Thoracic aorta (tissue), 2 donors: ENCODE results near the gene F2R. TPM values are rescaled to one million over a fixed set of nuclear protein-coding genes. Genes with fewer than 3 reads are reported as not detected.

Experiments
- ATAC-seq: fragments of 150-250 bp; one replicate; pipeline ENCODE4 v1.8.0; 2017; ENCODE audit warnings: low read depth; ENCODE audit not compliant: insufficient number of reproducible peaks, low FRiP score
- DNase-seq: peaks from one replicate; pipeline ENCODE4 v3.0.0-alpha.2; 2020; ENCODE audit warnings: low spot score
- H3K27ac ChIP-seq, 2 donors: fragments of 200-600 bp; sonication (generic); 1 replicate in 1 of 2; 2 replicates in 1 of 2; pipeline ENCODE4 v1.5.1; 2016; ENCODE audit warnings: mild to moderate bottlenecking in 2 of 2, moderate library complexity in 2 of 2
- H3K27me3 ChIP-seq: fragments of 200-600 bp; sonication (generic); replicated peaks from 2 replicates; pipeline ENCODE4 v1.6.0; 2016; ENCODE audit warnings: mild to moderate bottlenecking; ENCODE audit not compliant: insufficient read depth
- H3K36me3 ChIP-seq: fragments of 200-600 bp; sonication (generic); one replicate; pipeline ENCODE4 v1.5.1; 2016
- H3K4me1 ChIP-seq, 2 donors: fragments of 200-600 bp; sonication (generic); 1 replicate in 1 of 2; 2 replicates in 1 of 2; pipeline versions ENCODE4 v1.5.1 to v1.6.0; 2016; ENCODE audit warnings: low read depth in 2 of 2, mild to moderate bottlenecking in 1 of 2; ENCODE audit not compliant: control insufficient read depth in 1 of 2
- H3K4me3 ChIP-seq: fragments of 200-600 bp; sonication (generic); 2 replicates; pipeline ENCODE4 v1.5.1; 2016; ENCODE audit warnings: mild to moderate bottlenecking
- H3K9me3 ChIP-seq: fragments of 200-600 bp; sonication (generic); 2 replicates; pipeline ENCODE4 v1.5.1; 2016
- total RNA-seq, 2 donors: library from RNA; depleted of rRNA; stranded (reverse); fragments of >200 nt; gene quantifications; one replicate each; pipeline versions ENCODE4 v1.1.0 to v1.2.3, GENCODE V29; 2016
- TF ChIP-seq, protein P1 (sequence below): fragments of 200-600 bp; sonication (generic); IDR thresholded peaks from one replicate; pipeline ENCODE4 v1.5.1; 2019; ENCODE audit warnings: antibody characterized with exemption

F2R gene
- total RNA-seq, 2 donors from 2014 or later, result 96.4 to 240 TPM

DNA sequence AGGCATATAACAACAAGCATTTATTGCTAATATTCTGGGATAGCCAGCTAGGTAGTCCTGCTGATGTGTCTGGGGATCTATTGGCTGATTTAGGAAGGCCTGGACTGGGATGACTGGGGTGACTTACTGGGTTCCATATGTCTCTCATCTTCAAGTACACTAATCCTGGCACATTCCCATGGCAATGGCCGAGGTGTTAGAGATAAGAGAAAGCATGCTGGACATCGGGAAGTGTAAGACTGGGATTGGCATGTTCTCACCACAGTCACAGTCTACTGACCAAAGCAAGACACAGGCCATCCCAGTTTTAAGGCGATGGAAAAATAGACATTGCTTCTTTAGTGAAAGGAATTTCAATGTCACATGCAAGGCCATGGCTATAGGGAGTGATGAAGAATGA lies 29.7 kb downstream of the F2R start:
- ATAC-seq, result no peak
- TF ChIP-seq, protein P1, sequence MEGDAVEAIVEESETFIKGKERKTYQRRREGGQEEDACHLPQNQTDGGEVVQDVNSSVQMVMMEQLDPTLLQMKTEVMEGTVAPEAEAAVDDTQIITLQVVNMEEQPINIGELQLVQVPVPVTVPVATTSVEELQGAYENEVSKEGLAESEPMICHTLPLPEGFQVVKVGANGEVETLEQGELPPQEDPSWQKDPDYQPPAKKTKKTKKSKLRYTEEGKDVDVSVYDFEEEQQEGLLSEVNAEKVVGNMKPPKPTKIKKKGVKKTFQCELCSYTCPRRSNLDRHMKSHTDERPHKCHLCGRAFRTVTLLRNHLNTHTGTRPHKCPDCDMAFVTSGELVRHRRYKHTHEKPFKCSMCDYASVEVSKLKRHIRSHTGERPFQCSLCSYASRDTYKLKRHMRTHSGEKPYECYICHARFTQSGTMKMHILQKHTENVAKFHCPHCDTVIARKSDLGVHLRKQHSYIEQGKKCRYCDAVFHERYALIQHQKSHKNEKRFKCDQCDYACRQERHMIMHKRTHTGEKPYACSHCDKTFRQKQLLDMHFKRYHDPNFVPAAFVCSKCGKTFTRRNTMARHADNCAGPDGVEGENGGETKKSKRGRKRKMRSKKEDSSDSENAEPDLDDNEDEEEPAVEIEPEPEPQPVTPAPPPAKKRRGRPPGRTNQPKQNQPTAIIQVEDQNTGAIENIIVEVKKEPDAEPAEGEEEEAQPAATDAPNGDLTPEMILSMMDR, result no peak
- Histone ChIP-seq H3K4me1 (no peaks in the 10 kb centered on the region), H3K9me3 (no peaks in the 10 kb centered on the region), H3K4me3 (no peak overlapping the region), H3K36me3 (no peaks in the 10 kb centered on the region), H3K27ac (no peak overlapping the region), H3K27me3 (no peaks in the 10 kb centered on the region)
- no peak for DNase-seq

DNA sequence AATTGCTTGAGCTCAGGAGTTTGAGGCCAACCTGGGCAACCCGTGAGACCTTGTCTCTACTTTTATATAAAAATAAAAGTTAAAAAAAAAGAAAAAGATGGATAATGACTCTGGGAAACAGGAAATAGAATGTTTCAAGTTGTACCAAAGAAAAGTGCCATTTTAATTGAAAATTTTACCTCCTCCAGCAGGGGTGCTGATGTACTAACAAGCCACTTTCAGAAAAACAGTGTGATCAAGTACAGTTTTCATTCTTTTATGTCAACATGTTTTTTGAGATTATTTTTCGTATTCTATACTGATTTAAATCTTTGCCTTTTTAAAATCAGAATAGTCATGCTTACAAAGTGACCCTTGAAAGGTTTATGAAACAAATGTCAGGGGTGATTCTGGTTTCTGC lies 30.8 kb downstream of the F2R start:
- Histone ChIP-seq H3K4me3 (no peak overlapping the region), H3K27me3 (no peaks in the 10 kb centered on the region), H3K27ac (no peak overlapping the region), H3K9me3 (no peaks in the 10 kb centered on the region), H3K36me3 (no peaks in the 10 kb centered on the region), H3K4me1 (no peaks in the 10 kb centered on the region)
- no peak for ATAC-seq
- no peak for DNase-seq
- TF ChIP-seq, protein P1, result no peak

DNA sequence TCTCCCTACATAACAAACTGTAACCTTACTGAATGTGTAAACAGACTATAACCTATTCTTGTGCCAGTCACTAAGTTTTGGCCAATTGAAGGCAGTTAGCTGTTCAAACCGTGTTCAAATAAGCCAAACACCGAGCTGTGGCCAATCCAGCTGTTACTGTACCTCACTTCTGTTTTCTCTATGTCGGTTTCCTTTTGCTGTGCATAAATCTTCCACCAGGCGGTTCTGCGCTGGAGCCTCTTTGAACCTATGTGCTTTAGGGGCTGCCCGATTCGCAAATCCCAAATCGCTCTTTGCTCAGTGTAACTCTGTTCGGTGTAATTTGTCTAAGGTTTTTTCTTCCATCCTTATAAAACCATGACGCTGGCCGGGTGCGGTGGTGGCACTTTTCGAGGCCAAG lies 31.8 kb downstream of the F2R start:
- H3K9me3 ChIP-seq, result no peaks in the 10 kb centered on the region
- no peaks in the 10 kb centered on the region for H3K27me3 ChIP-seq
- H3K27ac ChIP-seq, result no peak overlapping the region
- no peaks in the 10 kb centered on the region for H3K36me3 ChIP-seq
- TF ChIP-seq, protein P1, result no peak
- H3K4me3 ChIP-seq, result no peak overlapping the region
- no peak for ATAC-seq
- no peak for DNase-seq
- H3K4me1 ChIP-seq, result no peaks in the 10 kb centered on the region

DNA sequence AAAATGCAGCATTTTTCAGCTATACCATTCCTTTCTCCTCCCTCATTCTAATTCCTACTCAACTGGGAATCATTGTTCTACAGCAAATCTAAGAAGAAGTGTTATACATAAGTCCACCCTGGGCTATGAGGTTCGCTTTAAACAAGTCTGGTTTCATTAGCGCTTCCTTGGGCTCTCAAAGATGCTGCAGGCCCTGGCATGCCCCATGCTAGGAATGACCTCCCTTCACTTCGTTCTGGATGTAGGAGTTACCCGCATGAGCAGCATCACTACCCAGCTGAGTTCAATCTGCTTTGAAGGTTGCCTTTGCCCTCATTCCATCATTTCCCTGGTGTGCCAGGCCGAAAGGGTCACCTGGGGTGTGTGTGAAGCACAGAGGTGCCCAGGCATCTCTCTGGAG lies 35.4 kb downstream of the F2R start:
- Histone ChIP-seq H3K27ac (no peak overlapping the region), H3K4me1 (no peaks in the 10 kb centered on the region), H3K27me3 (no peaks in the 10 kb centered on the region), H3K4me3 (no peak overlapping the region), H3K9me3 (no peaks in the 10 kb centered on the region), H3K36me3 (no peaks in the 10 kb centered on the region)
- DNase-seq (no peak), ATAC-seq (no peak)
- TF ChIP-seq, protein P1, result no peak

DNA sequence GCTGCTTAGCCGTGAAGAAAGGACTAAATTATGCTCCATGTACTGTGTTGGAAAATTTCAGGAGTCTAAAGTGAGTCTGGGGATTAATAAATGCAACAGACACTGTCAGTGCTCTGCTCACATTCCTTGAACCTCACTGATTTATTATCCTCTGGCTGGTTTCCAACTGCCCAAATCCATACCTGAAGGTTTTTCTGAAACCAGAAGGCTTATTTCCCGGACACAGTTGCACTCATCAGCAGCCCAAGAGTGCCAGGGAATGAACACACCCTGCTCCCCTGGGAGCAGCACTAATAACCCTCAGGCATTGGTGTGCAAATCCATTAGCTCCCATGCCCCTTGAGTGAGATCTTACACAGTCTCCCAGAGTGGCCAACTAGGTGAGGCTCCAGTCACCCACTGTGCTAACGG lies 38.7 kb downstream of the F2R start:
- H3K27ac ChIP-seq, result no peak overlapping the region
- no peaks in the 10 kb centered on the region for H3K27me3 ChIP-seq
- no peak overlapping the region for H3K4me3 ChIP-seq
- H3K36me3 ChIP-seq, result no peaks in the 10 kb centered on the region
- DNase-seq, result no peak
- TF ChIP-seq, protein P1, result no peak
- no peak for ATAC-seq
- no peaks in the 10 kb centered on the region for H3K4me1 ChIP-seq
- no peaks in the 10 kb centered on the region for H3K9me3 ChIP-seq
